ENCODE measurements around the gene PREX1. TPM values are rescaled to one million over a fixed set of nuclear protein-coding genes. Genes with fewer than 3 reads are reported as not detected.

Gene PREX1
- total RNA-seq, 1 donor from 2014 or later = 17.7 TPM

DNA sequence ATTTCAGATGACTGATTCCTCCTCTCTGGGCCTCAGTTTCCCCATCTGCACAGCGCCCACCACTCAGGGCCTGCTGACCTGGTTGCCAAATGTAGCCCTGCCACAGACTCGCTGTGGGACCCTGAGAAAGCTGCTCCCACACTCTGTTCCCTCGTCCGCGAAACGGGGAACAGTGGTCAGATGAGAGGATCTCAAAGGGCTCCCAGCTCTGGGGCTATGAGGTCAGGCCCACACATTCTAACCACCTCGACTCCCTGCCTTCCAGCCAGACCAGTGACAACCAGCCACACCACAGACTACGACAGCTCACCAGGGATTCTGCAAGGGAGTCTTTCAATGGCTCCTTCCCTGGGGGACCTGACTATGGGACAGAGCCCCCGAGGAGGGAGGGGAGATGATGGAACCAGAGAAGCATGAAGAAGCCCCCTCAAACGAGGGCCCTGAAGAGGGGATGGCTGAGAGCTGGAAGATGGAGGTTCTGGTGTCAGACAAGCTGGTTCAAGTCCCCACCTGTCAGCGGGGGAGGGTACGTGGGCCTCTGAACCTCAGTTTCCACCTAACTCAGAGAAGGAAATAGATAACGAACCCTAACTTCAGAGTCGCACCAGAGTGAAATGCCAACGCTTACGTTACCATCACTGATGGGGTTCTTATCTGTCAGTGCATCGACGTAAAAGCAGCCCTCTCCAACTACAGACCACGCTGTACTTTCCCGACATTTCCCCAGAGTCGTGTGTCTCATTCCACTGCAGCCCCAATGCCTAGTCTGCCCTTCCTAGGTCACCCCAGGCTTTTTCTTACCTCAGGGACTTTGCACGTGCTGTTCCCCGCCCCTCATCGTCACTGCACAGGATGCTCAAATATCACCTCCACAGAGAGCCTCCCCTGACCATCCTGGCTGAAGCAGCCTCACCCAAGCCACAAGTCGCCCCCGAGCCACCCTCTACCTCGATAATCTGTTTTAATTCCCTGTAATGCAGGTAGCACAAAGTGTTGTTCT is 60.5 kb downstream of the PREX1 start:
- intact Hi-C loops (cut with DNase I) = no loop called here
- TF ChIP-seq POLR2AphosphoS5 (IDR thresholded peaks at IDR 0.05; ENCODE audit: insufficient read depth in 1 of 2, low read depth in 1 of 2) = no peak
- TF ChIP-seq POLR2A (IDR thresholded peaks at IDR 0.05) = no peak
- TF ChIP-seq, protein P1, sequence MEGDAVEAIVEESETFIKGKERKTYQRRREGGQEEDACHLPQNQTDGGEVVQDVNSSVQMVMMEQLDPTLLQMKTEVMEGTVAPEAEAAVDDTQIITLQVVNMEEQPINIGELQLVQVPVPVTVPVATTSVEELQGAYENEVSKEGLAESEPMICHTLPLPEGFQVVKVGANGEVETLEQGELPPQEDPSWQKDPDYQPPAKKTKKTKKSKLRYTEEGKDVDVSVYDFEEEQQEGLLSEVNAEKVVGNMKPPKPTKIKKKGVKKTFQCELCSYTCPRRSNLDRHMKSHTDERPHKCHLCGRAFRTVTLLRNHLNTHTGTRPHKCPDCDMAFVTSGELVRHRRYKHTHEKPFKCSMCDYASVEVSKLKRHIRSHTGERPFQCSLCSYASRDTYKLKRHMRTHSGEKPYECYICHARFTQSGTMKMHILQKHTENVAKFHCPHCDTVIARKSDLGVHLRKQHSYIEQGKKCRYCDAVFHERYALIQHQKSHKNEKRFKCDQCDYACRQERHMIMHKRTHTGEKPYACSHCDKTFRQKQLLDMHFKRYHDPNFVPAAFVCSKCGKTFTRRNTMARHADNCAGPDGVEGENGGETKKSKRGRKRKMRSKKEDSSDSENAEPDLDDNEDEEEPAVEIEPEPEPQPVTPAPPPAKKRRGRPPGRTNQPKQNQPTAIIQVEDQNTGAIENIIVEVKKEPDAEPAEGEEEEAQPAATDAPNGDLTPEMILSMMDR (IDR thresholded peaks at IDR 0.05) = no peak
- Histone ChIP-seq H3K27ac (no peak overlapping the region), H3K27me3 (no peaks in the 10 kb centered on the region), H3K9me3 (no peaks in the 10 kb centered on the region), H3K4me1 (peaks cover 13% of the 10 kb centered on the region), H3K4me3 (no peak overlapping the region), H3K36me3 (no peaks in the 10 kb centered on the region)
- no peak for DNase-seq (ENCODE audit: extremely low spot score in 2 of 2)

DNA sequence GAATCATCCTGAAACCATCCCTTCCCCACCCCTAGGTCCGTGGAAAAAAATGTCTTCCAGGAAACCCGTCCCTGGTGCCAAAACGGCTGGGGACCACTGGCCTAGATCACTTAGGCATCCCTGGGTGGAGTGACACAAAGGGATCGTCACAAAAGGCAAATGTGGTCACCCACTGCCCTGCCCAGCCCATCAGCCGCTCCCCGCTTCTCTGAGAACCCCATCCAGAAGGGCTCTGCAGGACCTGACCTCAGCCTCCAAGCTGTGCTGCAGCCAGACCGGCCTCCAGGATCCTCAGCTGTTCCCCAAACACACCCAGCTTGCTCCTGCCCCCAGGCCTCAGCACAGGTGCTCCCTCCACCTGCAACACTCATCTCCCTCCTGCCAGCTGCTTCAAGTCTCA is 61.6 kb downstream of the PREX1 start:
- peaks cover 3% of the 10 kb centered on the region for H3K4me1 ChIP-seq
- DNase-seq (ENCODE audit: extremely low spot score in 2 of 2) = no peak
- TF ChIP-seq POLR2AphosphoS5 (IDR thresholded peaks at IDR 0.05; ENCODE audit: insufficient read depth in 1 of 2, low read depth in 1 of 2) (no peak), POLR2A (IDR thresholded peaks at IDR 0.05) (no peak)
- TF ChIP-seq, protein P1 (IDR thresholded peaks at IDR 0.05) = no peak
- H3K27ac ChIP-seq = no peak overlapping the region
- H3K9me3 ChIP-seq = no peaks in the 10 kb centered on the region
- intact Hi-C loops (cut with DNase I) = no loop called here
- H3K36me3 ChIP-seq = no peaks in the 10 kb centered on the region
- H3K27me3 ChIP-seq = no peaks in the 10 kb centered on the region
- H3K4me3 ChIP-seq = no peak overlapping the region

DNA sequence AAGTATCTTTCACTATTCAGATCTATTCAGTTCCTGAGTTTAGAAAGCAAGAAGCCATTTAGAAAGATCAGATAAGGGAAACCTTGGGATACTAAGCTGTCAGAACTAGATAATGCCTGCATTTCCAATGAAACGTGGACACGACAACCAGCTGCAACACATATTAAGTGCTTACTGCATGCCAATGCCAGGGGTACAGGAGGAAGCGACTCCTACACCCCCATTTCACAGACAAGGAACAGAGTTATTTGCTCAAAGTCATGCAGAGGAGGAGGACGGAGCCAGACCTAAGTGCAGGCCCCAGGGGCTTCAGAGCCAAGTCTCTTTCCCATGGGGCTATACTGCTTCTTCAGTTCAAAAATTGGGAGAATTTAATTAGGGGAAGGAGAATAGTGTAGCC is 62.4 kb downstream of the PREX1 start:
- Histone ChIP-seq H3K4me3 (no peak overlapping the region), H3K36me3 (no peaks in the 10 kb centered on the region), H3K4me1 (no peaks in the 10 kb centered on the region), H3K9me3 (no peaks in the 10 kb centered on the region), H3K27me3 (no peaks in the 10 kb centered on the region), H3K27ac (no peak overlapping the region)
- TF ChIP-seq POLR2A (IDR thresholded peaks at IDR 0.05) = no peak
- TF ChIP-seq POLR2AphosphoS5 (IDR thresholded peaks at IDR 0.05; ENCODE audit: insufficient read depth in 1 of 2, low read depth in 1 of 2) = no peak
- TF ChIP-seq, protein P1 (IDR thresholded peaks at IDR 0.05) = no peak
- intact Hi-C loops (cut with DNase I) = no loop called here
- DNase-seq (ENCODE audit: extremely low spot score in 2 of 2) = no peak

DNA sequence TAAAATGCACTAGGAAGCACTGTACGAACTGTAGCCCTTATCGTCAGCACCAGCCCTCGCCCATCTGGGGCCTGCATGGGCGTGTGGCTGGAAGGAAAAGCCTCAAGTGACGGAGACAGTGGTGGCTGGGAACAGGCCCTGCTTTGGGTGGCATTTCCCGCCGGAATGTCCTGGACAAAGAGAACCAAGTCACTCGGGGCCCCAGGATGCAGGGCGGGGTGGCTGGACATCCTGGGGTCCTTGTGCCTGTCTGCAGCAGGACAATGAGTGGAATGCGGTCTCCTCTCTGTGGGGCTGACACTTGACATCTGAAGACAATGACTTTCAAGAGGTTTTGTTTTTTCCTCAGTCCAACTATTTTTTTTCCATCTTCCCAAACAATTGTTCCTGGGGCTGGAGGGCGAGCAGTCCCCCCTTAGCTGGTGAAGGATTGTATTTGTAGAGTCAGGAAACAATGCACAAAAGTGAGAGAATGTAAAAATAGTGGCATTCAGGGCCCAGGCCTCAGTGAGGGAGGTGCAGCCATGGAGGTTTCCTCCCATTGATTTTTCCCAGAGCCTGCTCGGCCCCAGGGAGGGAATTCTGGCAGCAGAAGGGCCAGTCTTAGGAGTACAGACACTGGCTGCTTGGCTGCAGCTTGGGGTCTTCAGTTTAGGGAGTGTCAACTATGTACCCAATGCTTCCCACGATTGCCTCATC is 64.4 kb downstream of the PREX1 start:
- Histone ChIP-seq H3K9me3 (no peaks in the 10 kb centered on the region), H3K27me3 (no peaks in the 10 kb centered on the region), H3K4me3 (no peak overlapping the region), H3K4me1 (no peaks in the 10 kb centered on the region), H3K36me3 (no peaks in the 10 kb centered on the region), H3K27ac (no peak overlapping the region)
- DNase-seq (ENCODE audit: extremely low spot score in 2 of 2) = no peak
- intact Hi-C loops (cut with DNase I) = no loop called here
- TF ChIP-seq POLR2AphosphoS5 (IDR thresholded peaks at IDR 0.05; ENCODE audit: insufficient read depth in 1 of 2, low read depth in 1 of 2) (no peak), POLR2A (IDR thresholded peaks at IDR 0.05) (no peak)
- TF ChIP-seq, protein P1 (IDR thresholded peaks at IDR 0.05) = no peak

Measured in vagina (tissue), 2 donors.